Measurements from ENCODE around the gene CTRL.

The CTRL gene

DNA sequence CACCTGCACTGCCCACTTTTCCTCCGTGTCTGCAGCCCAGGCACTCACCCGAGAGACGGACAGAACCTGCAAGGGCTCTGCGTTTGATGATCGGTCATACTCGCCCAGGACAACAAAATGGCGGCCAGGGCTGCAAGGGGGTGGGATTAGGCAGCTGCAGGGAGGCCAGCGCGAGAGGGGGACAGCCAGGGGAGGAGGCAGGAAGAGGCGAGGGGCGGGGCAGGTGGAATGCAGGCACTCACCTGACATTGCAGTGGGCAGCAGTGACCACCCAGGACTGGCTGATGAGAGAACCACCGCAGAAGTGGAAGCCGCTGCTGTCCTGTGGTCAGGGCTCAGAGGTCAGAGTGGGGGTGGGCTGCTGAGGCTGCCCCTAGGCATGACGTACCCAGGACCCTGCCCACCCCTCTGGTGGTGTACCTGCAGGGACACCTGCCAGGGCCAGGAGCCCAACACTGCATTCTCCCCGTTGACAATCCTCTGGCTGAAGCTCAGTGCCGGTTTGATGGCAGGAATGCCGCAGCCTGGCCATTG lies 917 bp downstream of the CTRL start:
- WGBS, result 92% methylated on average over 17 of the region's 17 CpGs
- Histone ChIP-seq H3K27me3 (ENCODE audit: insufficient read depth, low read length) (no peaks in the 10 kb centered on the region), H3K9ac (ENCODE audit: low read depth, low read length) (no peak overlapping the region), H3K27ac (ENCODE audit: low read depth, low read length) (no peak overlapping the region), H3K36me3 (ENCODE audit: insufficient read depth, low read length) (peaks cover 18% of the 10 kb centered on the region), H3K4me3 (ENCODE audit: low read length) (no peak overlapping the region), H3K9me3 (ENCODE audit: insufficient read depth, low read depth, low read length) (no peaks in the 10 kb centered on the region), H3K4me1 (ENCODE audit: insufficient read depth, low read length) (no peaks in the 10 kb centered on the region; the same call in 1 of the 2 replicates)

GRCh38 chr16:67930191-67930590 lies 1.5 kb downstream of the CTRL start:
- no peaks in the 10 kb centered on the region; the same call in 1 of the 2 replicates for H3K4me1 ChIP-seq (ENCODE audit: insufficient read depth, low read length)
- H3K27ac ChIP-seq (ENCODE audit: low read depth, low read length), result no peak overlapping the region
- 96% methylated on average over 14 of the region's 14 CpGs for WGBS
- H3K36me3 ChIP-seq (ENCODE audit: insufficient read depth, low read length), result peaks cover 18% of the 10 kb centered on the region
- no peaks in the 10 kb centered on the region for H3K27me3 ChIP-seq (ENCODE audit: insufficient read depth, low read length)
- no peaks in the 10 kb centered on the region for H3K9me3 ChIP-seq (ENCODE audit: insufficient read depth, low read depth, low read length)
- H3K4me3 ChIP-seq (ENCODE audit: low read length), result no peak overlapping the region
- H3K9ac ChIP-seq (ENCODE audit: low read depth, low read length), result no peak overlapping the region

DNA sequence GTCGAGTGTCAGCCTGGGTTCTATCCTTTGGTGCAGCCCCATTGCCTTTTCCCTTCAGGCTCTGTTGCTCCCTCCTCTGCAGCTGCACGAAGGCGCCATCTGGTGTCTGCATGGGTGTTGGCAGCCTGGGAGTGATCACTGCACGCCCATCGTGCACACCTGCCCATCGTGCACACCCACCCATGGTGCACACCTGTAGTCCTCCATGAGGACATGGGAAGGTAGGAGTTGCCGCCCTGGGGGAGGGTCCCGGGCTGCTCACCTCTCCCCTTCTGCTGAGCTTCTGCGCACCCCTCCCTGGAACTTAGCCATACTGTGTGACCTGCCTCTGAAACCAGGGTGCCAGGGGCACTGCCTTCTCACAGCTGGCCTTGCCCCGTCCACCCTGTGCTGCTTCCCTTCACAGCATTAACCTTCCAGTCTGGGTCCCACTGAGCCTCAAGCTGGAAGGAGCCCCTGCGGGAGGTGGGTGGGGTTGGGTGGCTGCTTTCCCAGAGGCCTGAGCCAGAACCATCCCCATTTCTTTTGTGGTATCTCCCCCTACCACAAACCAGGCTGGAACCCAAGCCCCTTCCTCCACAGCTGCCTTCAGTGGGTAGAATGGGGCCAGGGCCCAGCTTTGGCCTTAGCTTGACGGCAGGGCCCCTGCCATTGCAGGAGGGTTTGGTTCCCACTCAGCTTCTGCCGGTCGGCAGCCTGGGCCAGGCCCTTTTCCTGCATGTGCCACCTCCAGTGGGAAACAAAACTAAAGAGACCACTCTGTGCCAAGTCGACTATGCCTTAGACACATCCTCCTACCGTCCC lies 2.9 kb downstream of the CTRL start:
- H3K27ac ChIP-seq (ENCODE audit: low read depth, low read length), result no peak overlapping the region
- peaks cover 16% of the 10 kb centered on the region for H3K36me3 ChIP-seq (ENCODE audit: insufficient read depth, low read length)
- H3K9ac ChIP-seq (ENCODE audit: low read depth, low read length), result no peak overlapping the region
- no peak overlapping the region for H3K4me3 ChIP-seq (ENCODE audit: low read length)
- no peaks in the 10 kb centered on the region for H3K9me3 ChIP-seq (ENCODE audit: insufficient read depth, low read depth, low read length)
- H3K27me3 ChIP-seq (ENCODE audit: insufficient read depth, low read length), result no peaks in the 10 kb centered on the region
- 62% methylated on average over 16 of the region's 16 CpGs for WGBS
- no peaks in the 10 kb centered on the region for H3K4me1 ChIP-seq (ENCODE audit: insufficient read depth, low read length)

- WGBS, result 90% methylated on average over 7 of the region's 7 CpGs
- peaks cover 12% of the 10 kb centered on the region for H3K36me3 ChIP-seq (ENCODE audit: insufficient read depth, low read length)
- no peak overlapping the region for H3K27ac ChIP-seq (ENCODE audit: low read depth, low read length)
- no peaks in the 10 kb centered on the region for H3K4me1 ChIP-seq (ENCODE audit: insufficient read depth, low read length)
- H3K27me3 ChIP-seq (ENCODE audit: insufficient read depth, low read length), result no peaks in the 10 kb centered on the region
- no peak overlapping the region for H3K9ac ChIP-seq (ENCODE audit: low read depth, low read length)
- no peaks in the 10 kb centered on the region for H3K9me3 ChIP-seq (ENCODE audit: insufficient read depth, low read depth, low read length)
- H3K4me3 ChIP-seq (ENCODE audit: low read length), result no peak overlapping the region
Measured at GRCh38 chr16:67928147-67928546, 3.5 kb downstream of the CTRL start.

DNA sequence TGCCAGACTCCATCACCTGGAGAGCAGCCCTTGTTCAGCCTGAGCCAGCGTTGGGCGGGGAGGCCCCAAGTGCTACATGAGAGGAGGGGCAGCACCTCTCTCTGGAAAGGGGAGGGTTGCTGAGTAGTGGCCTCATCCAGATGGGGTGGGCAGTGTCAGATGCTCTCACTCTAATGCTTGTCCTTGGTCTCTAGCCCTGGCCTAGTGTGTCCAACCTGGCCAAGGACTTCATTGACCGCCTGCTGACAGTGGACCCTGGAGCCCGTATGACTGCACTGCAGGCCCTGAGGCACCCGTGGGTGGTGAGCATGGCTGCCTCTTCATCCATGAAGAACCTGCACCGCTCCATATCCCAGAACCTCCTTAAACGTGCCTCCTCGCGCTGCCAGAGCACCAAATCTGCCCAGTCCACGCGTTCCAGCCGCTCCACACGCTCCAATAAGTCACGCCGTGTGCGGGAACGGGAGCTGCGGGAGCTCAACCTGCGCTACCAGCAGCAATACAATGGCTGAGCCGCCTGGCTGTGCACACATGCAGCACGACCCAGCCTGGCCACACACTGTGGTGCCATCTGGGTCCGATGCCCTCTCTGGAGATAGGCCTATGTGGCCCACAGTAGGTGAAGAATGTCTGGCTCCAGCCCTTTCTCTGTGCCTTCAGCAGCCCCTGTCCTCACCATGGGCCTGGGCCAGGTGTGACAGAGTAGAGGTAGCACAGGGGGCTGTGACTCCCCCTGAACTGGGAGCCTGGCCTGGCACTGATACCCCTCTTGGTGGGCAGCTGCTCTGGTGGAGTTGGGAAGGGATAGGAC lies 4.3 kb downstream of the CTRL start:
- Histone ChIP-seq H3K9me3 (ENCODE audit: insufficient read depth, low read depth, low read length) (no peaks in the 10 kb centered on the region), H3K4me1 (ENCODE audit: insufficient read depth, low read length) (no peaks in the 10 kb centered on the region), H3K27me3 (ENCODE audit: insufficient read depth, low read length) (no peaks in the 10 kb centered on the region), H3K9ac (ENCODE audit: low read depth, low read length) (no peak overlapping the region), H3K4me3 (ENCODE audit: low read length) (no peak overlapping the region), H3K27ac (ENCODE audit: low read depth, low read length) (no peak overlapping the region), H3K36me3 (ENCODE audit: insufficient read depth, low read length) (peaks cover 12% of the 10 kb centered on the region)
- 95% methylated on average over 22 of the region's 22 CpGs for WGBS

- Histone ChIP-seq H3K36me3 (ENCODE audit: insufficient read depth, low read length) (peaks cover 12% of the 10 kb centered on the region), H3K27ac (ENCODE audit: low read depth, low read length) (no peak overlapping the region), H3K9me3 (ENCODE audit: insufficient read depth, low read depth, low read length) (no peaks in the 10 kb centered on the region), H3K9ac (ENCODE audit: low read depth, low read length) (no peak overlapping the region), H3K4me3 (ENCODE audit: low read length) (no peak overlapping the region), H3K27me3 (ENCODE audit: insufficient read depth, low read length) (no peaks in the 10 kb centered on the region), H3K4me1 (ENCODE audit: insufficient read depth, low read length) (no peaks in the 10 kb centered on the region)
- 84% methylated on average over 13 of the region's 13 CpGs for WGBS
Measured at GRCh38 chr16:67926181-67926750, 5.4 kb downstream of the CTRL start.

DNA sequence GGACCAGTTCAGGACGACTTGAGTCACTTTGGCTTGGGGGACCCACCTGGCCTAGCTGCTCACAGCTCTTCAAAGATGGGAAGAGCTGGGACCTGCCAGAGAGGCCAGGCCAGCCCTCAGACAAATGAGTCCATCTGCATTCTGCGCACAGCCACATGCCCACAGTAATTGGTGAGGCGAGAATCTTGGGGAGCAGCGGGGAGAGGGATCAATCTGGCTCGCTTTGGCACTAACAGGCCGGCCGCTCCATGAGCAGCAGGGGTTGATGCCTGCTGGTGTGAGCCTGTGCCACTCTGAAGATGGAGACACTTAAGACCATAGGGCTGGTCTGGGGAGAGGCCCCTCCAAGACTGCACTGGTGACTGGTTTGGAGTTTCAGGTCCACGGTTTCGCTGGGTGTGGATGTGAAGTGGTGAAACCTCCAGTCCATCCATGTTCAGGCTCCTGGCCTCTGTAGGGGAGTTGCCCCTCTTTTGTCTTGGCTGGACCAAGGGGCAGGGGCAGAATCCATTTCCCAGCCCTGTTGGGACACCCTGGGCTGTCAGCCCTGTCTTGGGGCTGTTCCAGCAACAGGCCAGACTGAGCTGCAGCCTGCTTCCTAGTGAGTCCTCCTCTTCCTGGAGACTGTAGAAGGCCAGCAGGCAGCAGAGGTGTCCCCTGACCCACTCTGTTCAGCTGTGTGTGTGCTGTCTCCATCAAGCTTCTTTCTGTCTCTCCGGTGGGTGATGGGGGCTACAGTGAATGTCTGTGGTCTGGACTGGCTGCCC lies 7.3 kb downstream of the CTRL start:
- H3K27ac ChIP-seq (ENCODE audit: low read depth, low read length), result no peak overlapping the region
- H3K4me3 ChIP-seq (ENCODE audit: low read length), result no peak overlapping the region
- H3K4me1 ChIP-seq (ENCODE audit: insufficient read depth, low read length), result no peaks in the 10 kb centered on the region
- H3K27me3 ChIP-seq (ENCODE audit: insufficient read depth, low read length), result no peaks in the 10 kb centered on the region
- H3K36me3 ChIP-seq (ENCODE audit: insufficient read depth, low read length), result peaks cover 6% of the 10 kb centered on the region
- no peak overlapping the region for H3K9ac ChIP-seq (ENCODE audit: low read depth, low read length)
- H3K9me3 ChIP-seq (ENCODE audit: insufficient read depth, low read depth, low read length), result no peaks in the 10 kb centered on the region
- WGBS, result 94% methylated on average over 10 of the region's 10 CpGs

DNA sequence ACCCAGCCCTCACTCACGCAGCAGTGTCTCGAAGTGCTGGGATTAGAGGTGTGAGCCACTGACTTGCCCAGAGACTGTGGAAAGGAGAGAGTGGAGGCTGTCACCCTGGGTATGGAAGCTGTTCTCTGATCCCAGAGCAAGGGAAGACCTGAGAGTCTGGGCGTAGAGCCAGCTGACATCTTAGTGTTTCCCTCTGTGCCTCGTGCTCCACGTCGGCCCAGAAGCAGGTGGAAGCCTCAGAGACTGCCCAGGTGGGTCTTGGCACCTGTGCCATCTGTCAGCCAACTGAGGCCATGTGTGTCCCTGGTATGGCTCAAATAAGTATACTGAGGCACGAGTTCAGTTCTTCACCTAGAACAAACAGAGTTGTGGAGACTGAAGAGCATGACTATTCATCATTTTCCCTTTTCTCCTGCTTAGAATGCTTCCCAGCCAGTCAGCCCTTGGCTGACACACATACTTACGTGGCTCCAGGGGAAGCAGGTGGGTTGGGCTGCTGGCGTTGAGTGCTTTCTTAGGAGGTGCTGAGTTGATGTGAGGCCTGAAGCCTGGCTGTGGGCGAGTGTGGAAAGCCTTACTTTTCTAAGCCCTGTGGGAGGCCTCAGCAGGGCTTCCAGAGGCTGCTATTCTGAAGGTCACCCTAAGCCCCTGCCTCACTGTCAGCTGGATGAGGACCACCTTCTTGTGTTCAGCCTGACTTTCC lies 8.1 kb downstream of the CTRL start:
- no peaks in the 10 kb centered on the region for H3K9me3 ChIP-seq (ENCODE audit: insufficient read depth, low read depth, low read length)
- H3K4me1 ChIP-seq (ENCODE audit: insufficient read depth, low read length), result no peaks in the 10 kb centered on the region
- 92% methylated on average over 10 of the region's 10 CpGs for WGBS
- no peaks in the 10 kb centered on the region for H3K27me3 ChIP-seq (ENCODE audit: insufficient read depth, low read length)
- H3K36me3 ChIP-seq (ENCODE audit: insufficient read depth, low read length), result peaks cover 6% of the 10 kb centered on the region
- no peak overlapping the region for H3K9ac ChIP-seq (ENCODE audit: low read depth, low read length)
- no peak overlapping the region for H3K27ac ChIP-seq (ENCODE audit: low read depth, low read length)
- no peak overlapping the region for H3K4me3 ChIP-seq (ENCODE audit: low read length)

GRCh38 chr16:67922740-67923139 lies 8.9 kb downstream of the CTRL start:
- no peaks in the 10 kb centered on the region for H3K9me3 ChIP-seq (ENCODE audit: insufficient read depth, low read depth, low read length)
- no peaks in the 10 kb centered on the region for H3K27me3 ChIP-seq (ENCODE audit: insufficient read depth, low read length)
- 89% methylated on average over 8 of the region's 8 CpGs for WGBS
- no peaks in the 10 kb centered on the region for H3K4me1 ChIP-seq (ENCODE audit: insufficient read depth, low read length)
- H3K4me3 ChIP-seq (ENCODE audit: low read length), result no peak overlapping the region
- no peak overlapping the region for H3K9ac ChIP-seq (ENCODE audit: low read depth, low read length)
- H3K36me3 ChIP-seq (ENCODE audit: insufficient read depth, low read length), result peaks cover 5% of the 10 kb centered on the region
- H3K27ac ChIP-seq (ENCODE audit: low read depth, low read length), result no peak overlapping the region

GRCh38 chr16:67922221-67922620 lies 9.4 kb downstream of the CTRL start:
- Histone ChIP-seq H3K27ac (ENCODE audit: low read depth, low read length) (no peak overlapping the region), H3K4me3 (ENCODE audit: low read length) (no peak overlapping the region), H3K4me1 (ENCODE audit: insufficient read depth, low read length) (no peaks in the 10 kb centered on the region), H3K9me3 (ENCODE audit: insufficient read depth, low read depth, low read length) (no peaks in the 10 kb centered on the region), H3K9ac (ENCODE audit: low read depth, low read length) (no peak overlapping the region), H3K27me3 (ENCODE audit: insufficient read depth, low read length) (no peaks in the 10 kb centered on the region), H3K36me3 (ENCODE audit: insufficient read depth, low read length) (no peaks in the 10 kb centered on the region; the same call in 1 of the 2 replicates)
- 84% methylated on average over 5 of the region's 5 CpGs for WGBS
